Measurements from ENCODE around the gene ATG5. TPM values are rescaled to one million over a fixed set of nuclear protein-coding genes. Genes with fewer than 3 reads are reported as not detected.

Gene ATG5
- total and polyA plus RNA-seq, 2 experiments from 2014 or later, result 31.6 to 48.2 TPM

DNA sequence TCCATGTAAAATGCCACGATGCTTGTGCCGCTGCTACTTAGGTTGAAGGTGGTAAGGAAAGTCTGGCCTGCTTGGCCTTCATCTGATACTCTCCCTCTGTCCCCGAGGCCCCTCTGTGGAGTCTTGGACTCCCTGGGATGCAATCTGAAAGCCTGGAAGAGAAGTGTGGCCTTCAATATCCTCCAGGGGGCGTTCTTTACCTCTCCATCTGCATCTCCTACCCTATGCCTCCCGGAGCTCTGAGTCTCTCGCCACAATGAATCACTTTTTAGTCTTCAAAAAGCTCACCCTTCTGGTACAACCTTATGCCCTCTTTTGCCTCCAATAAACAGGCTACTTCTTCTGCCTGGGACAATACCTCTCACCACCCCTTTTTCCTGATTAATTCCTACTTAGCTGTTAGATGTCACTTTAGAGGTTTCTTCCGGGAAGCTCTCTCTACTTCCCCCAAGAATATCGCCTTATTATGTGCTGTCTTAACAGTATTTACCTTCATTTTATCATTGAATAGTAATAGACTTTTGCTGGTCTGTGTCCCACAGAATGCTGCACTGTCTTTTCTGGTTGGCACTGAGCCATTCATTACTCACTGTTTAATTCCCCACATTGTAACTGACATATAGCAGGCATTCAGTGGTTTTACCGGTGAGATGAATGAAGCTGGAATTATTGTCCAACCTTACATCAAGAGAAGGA is 13.9 kb upstream of the ATG5 start:
- H3K4me3 Mint-ChIP-seq, result no peak overlapping the region
- no peak overlapping the region for H3K4me2 ChIP-seq
- TF ChIP-seq CTCF (conservative IDR thresholded peaks at IDR 0.05; ENCODE audit: low read depth in 2 of 2) (peak; percentile 88), EZH2phosphoT487 (IDR thresholded peaks at IDR 0.05; ENCODE audit: unreplicated experiment) (no peak)
- no peaks in the 10 kb centered on the region for H3K4me1 ChIP-seq (ENCODE audit: insufficient read depth)
- H4K20me1 ChIP-seq (replicated peaks; ENCODE audit: insufficient read depth), result no peaks in the 10 kb centered on the region
- no peaks in the 10 kb centered on the region for H3K9me3 Mint-ChIP-seq
- H3K36me3 Mint-ChIP-seq (ENCODE audit: low read depth), result no peaks in the 10 kb centered on the region
- no peaks in the 10 kb centered on the region for H3F3A ChIP-seq (replicated peaks; ENCODE audit: low read depth)
- DNase-seq (ENCODE audit: low spot score) (peak; percentile 93), ATAC-seq (peak; percentile 99)
- H2AFZ ChIP-seq, result peak overlapping the region; percentile 67; the same call in 1 of the 2 replicates
- no peaks in the 10 kb centered on the region for H3K27me3 ChIP-seq (ENCODE audit: insufficient read depth)
- no peaks in the 10 kb centered on the region for H3K79me2 ChIP-seq (replicated peaks; ENCODE audit: insufficient read depth)
- peaks cover 6% of the 10 kb centered on the region; the same call in 2 of the 3 replicates for H3K4me1 Mint-ChIP-seq
- no peaks in the 10 kb centered on the region for H3K36me3 ChIP-seq (ENCODE audit: insufficient read depth)
- H3K27ac ChIP-seq (ENCODE audit: low read depth), result no peak overlapping the region
- H3K27ac Mint-ChIP-seq, result no peak overlapping the region
- no peak overlapping the region for H3K4me3 ChIP-seq
- H3K9me2 ChIP-seq (ENCODE audit: insufficient read depth), result no peaks in the 10 kb centered on the region
- peaks cover 5% of the 10 kb centered on the region for H3K27me3 Mint-ChIP-seq (ENCODE audit: insufficient read depth, low read depth, poor library complexity)

DNA sequence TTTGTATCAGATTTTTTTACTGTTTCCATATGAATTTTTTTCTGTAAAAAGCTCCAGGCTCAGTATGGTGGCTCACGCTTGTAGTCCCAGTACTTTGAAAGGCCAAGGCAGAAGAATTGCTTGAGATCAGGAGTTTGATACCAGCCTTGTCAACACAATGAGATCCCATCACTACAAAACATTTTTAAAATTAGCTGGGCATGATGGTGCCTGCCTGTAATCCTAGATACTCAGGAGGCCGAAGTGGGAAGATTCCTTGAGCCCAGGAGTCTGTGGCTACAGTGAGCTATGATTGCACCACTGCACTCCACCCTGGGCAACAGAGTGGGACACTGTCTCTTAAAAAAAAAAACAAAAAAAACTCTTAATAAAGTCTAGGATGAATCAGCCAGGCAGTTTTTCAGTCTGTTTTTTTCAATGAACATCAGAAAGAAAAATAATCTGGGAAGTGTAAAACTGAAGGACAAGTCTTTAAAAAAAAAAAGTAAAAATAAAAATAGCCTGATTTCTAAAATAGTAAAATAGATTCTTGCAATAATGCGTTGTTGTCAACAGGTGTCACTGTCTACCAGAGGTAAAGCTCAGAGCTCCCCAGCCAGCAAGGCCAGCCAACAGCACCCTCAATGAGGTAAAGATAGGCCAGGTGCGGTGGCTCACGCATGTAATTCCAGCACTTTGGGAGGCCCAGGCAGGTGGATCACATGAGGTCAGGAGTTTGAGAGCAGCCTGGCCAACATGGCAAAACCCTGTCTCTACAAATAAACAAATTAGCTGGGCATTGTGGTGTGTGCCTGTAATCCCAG is 9.3 kb upstream of the ATG5 start:
- ATAC-seq, result peak; percentile 86
- 0 out of 2 replicates have a peak, but pooled peaks cover 7% of the 10 kb centered on the region for H3K9me2 ChIP-seq (ENCODE audit: insufficient read depth)
- H3F3A ChIP-seq (replicated peaks; ENCODE audit: low read depth), result no peaks in the 10 kb centered on the region
- TF ChIP-seq CTCF (conservative IDR thresholded peaks at IDR 0.05; ENCODE audit: low read depth in 2 of 2) (peak; percentile 78 to 86), EZH2 (IDR thresholded peaks at IDR 0.05; ENCODE audit: low read depth, unreplicated experiment) (no peak)
- DNase-seq (ENCODE audit: low spot score), result peak; percentile 90
- peaks cover 6% of the 10 kb centered on the region for H3K27me3 Mint-ChIP-seq (ENCODE audit: insufficient read depth, low read depth, poor library complexity)
- peaks cover 6% of the 10 kb centered on the region; the same call in 2 of the 3 replicates for H3K4me1 Mint-ChIP-seq
- H3K36me3 Mint-ChIP-seq (ENCODE audit: low read depth), result no peaks in the 10 kb centered on the region
- no peaks in the 10 kb centered on the region for H3K9me3 Mint-ChIP-seq
- no peak overlapping the region for H2AFZ ChIP-seq
- H3K79me2 ChIP-seq (replicated peaks; ENCODE audit: insufficient read depth), result no peaks in the 10 kb centered on the region
- no peaks in the 10 kb centered on the region for H3K4me1 ChIP-seq (ENCODE audit: insufficient read depth)
- H3K27ac Mint-ChIP-seq, result no peak overlapping the region
- no peaks in the 10 kb centered on the region for H3K27me3 ChIP-seq (ENCODE audit: insufficient read depth)
- no peaks in the 10 kb centered on the region for H3K36me3 ChIP-seq (ENCODE audit: insufficient read depth)
- H3K4me3 Mint-ChIP-seq, result no peak overlapping the region
- H3K27ac ChIP-seq (ENCODE audit: low read depth), result no peak overlapping the region
- no peak overlapping the region for H3K4me2 ChIP-seq
- H3K4me3 ChIP-seq, result no peak overlapping the region
- H4K20me1 ChIP-seq (replicated peaks; ENCODE audit: insufficient read depth), result no peaks in the 10 kb centered on the region
